ENCODE measurements around the gene MSLN.

Gene MSLN

GRCh38 chr16:802914-803753 lies 42.6 kb downstream of the MSLN start:
- H3K9me3 Mint-ChIP-seq = no peaks in the 10 kb centered on the region
- no peak overlapping the region for H3K4me3 Mint-ChIP-seq
- peaks cover 8% of the 10 kb centered on the region for H3K4me1 Mint-ChIP-seq (ENCODE audit: low read depth)
- H3K27me3 Mint-ChIP-seq = no peaks in the 10 kb centered on the region
- no peaks in the 10 kb centered on the region for H3K36me3 Mint-ChIP-seq (ENCODE audit: low read depth)
- H3K27ac Mint-ChIP-seq = no peak overlapping the region

GRCh38 chr16:803754-804080 lies 43.2 kb downstream of the MSLN start:
- H3K36me3 Mint-ChIP-seq (ENCODE audit: low read depth) = no peaks in the 10 kb centered on the region
- H3K9me3 Mint-ChIP-seq = no peaks in the 10 kb centered on the region
- H3K27me3 Mint-ChIP-seq = no peaks in the 10 kb centered on the region
- peaks cover 12% of the 10 kb centered on the region for H3K4me1 Mint-ChIP-seq (ENCODE audit: low read depth)
- H3K27ac Mint-ChIP-seq = no peak overlapping the region
- H3K4me3 Mint-ChIP-seq = no peak overlapping the region

GRCh38 chr16:804193-805048 lies 43.9 kb downstream of the MSLN start:
- H3K4me1 Mint-ChIP-seq (ENCODE audit: low read depth) = peaks cover 15% of the 10 kb centered on the region
- H3K36me3 Mint-ChIP-seq (ENCODE audit: low read depth) = no peaks in the 10 kb centered on the region
- no peaks in the 10 kb centered on the region for H3K9me3 Mint-ChIP-seq
- H3K4me3 Mint-ChIP-seq = no peak overlapping the region
- no peak overlapping the region for H3K27ac Mint-ChIP-seq
- H3K27me3 Mint-ChIP-seq = no peaks in the 10 kb centered on the region

GRCh38 chr16:805474-805873 lies 44.9 kb downstream of the MSLN start:
- Mint-ChIP-seq H3K9me3 (no peaks in the 10 kb centered on the region), H3K4me1 (ENCODE audit: low read depth) (peaks cover 18% of the 10 kb centered on the region), H3K27me3 (no peaks in the 10 kb centered on the region), H3K4me3 (no peak overlapping the region), H3K36me3 (ENCODE audit: low read depth) (no peaks in the 10 kb centered on the region), H3K27ac (no peak overlapping the region)

GRCh38 chr16:807347-808084 lies 47.0 kb downstream of the MSLN start:
- Mint-ChIP-seq H3K4me1 (ENCODE audit: low read depth) (peaks cover 18% of the 10 kb centered on the region), H3K4me3 (peak overlapping the region; percentile 97), H3K27ac (peak overlapping the region; percentile 95), H3K36me3 (ENCODE audit: low read depth) (no peaks in the 10 kb centered on the region), H3K27me3 (peaks cover 5% of the 10 kb centered on the region), H3K9me3 (no peaks in the 10 kb centered on the region)

- peaks cover 18% of the 10 kb centered on the region for H3K4me1 Mint-ChIP-seq (ENCODE audit: low read depth)
- no peaks in the 10 kb centered on the region for H3K9me3 Mint-ChIP-seq
- peak overlapping the region; percentile 95 for H3K27ac Mint-ChIP-seq
- H3K36me3 Mint-ChIP-seq (ENCODE audit: low read depth) = no peaks in the 10 kb centered on the region
- peak overlapping the region; percentile 97 for H3K4me3 Mint-ChIP-seq
- peaks cover 8% of the 10 kb centered on the region for H3K27me3 Mint-ChIP-seq
These were observed 47.5 kb downstream of the MSLN start for GRCh38 chr16:808085-808386.

- Mint-ChIP-seq H3K4me3 (no peak overlapping the region), H3K9me3 (no peaks in the 10 kb centered on the region), H3K4me1 (ENCODE audit: low read depth) (peaks cover 9% of the 10 kb centered on the region), H3K27me3 (peaks cover 17% of the 10 kb centered on the region), H3K36me3 (ENCODE audit: low read depth) (no peaks in the 10 kb centered on the region), H3K27ac (no peak overlapping the region)
These were observed 52.8 kb downstream of the MSLN start for GRCh38 chr16:813204-813915.

GRCh38 chr16:813916-814412 lies 53.4 kb downstream of the MSLN start:
- H3K27me3 Mint-ChIP-seq = peaks cover 17% of the 10 kb centered on the region
- H3K36me3 Mint-ChIP-seq (ENCODE audit: low read depth) = no peaks in the 10 kb centered on the region
- no peak overlapping the region for H3K27ac Mint-ChIP-seq
- H3K4me3 Mint-ChIP-seq = no peak overlapping the region
- H3K4me1 Mint-ChIP-seq (ENCODE audit: low read depth) = peaks cover 5% of the 10 kb centered on the region
- no peaks in the 10 kb centered on the region for H3K9me3 Mint-ChIP-seq

GRCh38 chr16:814974-815373 lies 54.4 kb downstream of the MSLN start:
- Mint-ChIP-seq H3K27me3 (peaks cover 22% of the 10 kb centered on the region), H3K9me3 (no peaks in the 10 kb centered on the region), H3K4me3 (no peak overlapping the region), H3K4me1 (ENCODE audit: low read depth) (peaks cover 9% of the 10 kb centered on the region), H3K27ac (no peak overlapping the region), H3K36me3 (ENCODE audit: low read depth) (no peaks in the 10 kb centered on the region)

- peaks cover 11% of the 10 kb centered on the region for H3K4me1 Mint-ChIP-seq (ENCODE audit: low read depth)
- peaks cover 25% of the 10 kb centered on the region for H3K27me3 Mint-ChIP-seq
- no peaks in the 10 kb centered on the region for H3K9me3 Mint-ChIP-seq
- H3K27ac Mint-ChIP-seq = no peak overlapping the region
- H3K36me3 Mint-ChIP-seq (ENCODE audit: low read depth) = no peaks in the 10 kb centered on the region
- H3K4me3 Mint-ChIP-seq = no peak overlapping the region
These were observed 55.3 kb downstream of the MSLN start for GRCh38 chr16:815861-816260.

- H3K27me3 Mint-ChIP-seq = peaks cover 25% of the 10 kb centered on the region
- no peak overlapping the region for H3K27ac Mint-ChIP-seq
- no peak overlapping the region for H3K4me3 Mint-ChIP-seq
- H3K9me3 Mint-ChIP-seq = no peaks in the 10 kb centered on the region
- peaks cover 11% of the 10 kb centered on the region for H3K4me1 Mint-ChIP-seq (ENCODE audit: low read depth)
- no peaks in the 10 kb centered on the region for H3K36me3 Mint-ChIP-seq (ENCODE audit: low read depth)
These were observed 56.7 kb downstream of the MSLN start for GRCh38 chr16:817001-817906.

- H3K4me1 Mint-ChIP-seq (ENCODE audit: low read depth) = peaks cover 11% of the 10 kb centered on the region
- peaks cover 21% of the 10 kb centered on the region for H3K27me3 Mint-ChIP-seq
- H3K9me3 Mint-ChIP-seq = no peaks in the 10 kb centered on the region
- H3K4me3 Mint-ChIP-seq = no peak overlapping the region
- no peak overlapping the region for H3K27ac Mint-ChIP-seq
- no peaks in the 10 kb centered on the region for H3K36me3 Mint-ChIP-seq (ENCODE audit: low read depth)
These were observed 57.6 kb downstream of the MSLN start for GRCh38 chr16:818132-818531.

All from stimulated activated naive CD8-positive, alpha-beta T cell treated with anti-CD3 and anti-CD28 coated beads, Interleukin-15, Interleukin-2, amounts not matched to agents 100 ng/mL and 50 ng/mL, for 24 hours (primary cell).